ENCODE measurements around the gene PTCH1.

PTCH1 gene

GRCh38 chr9:95440447-95440846 is 76.3 kb downstream of the PTCH1 start:
- DNase-seq (ENCODE audit: low spot score): no peak

GRCh38 chr9:95438561-95439357 is 78.0 kb downstream of the PTCH1 start:
- DNase-seq (ENCODE audit: low spot score): no peak

GRCh38 chr9:95437559-95437958 is 79.2 kb downstream of the PTCH1 start:
- no peak for DNase-seq (ENCODE audit: low spot score)

GRCh38 chr9:95436416-95436815 is 80.4 kb downstream of the PTCH1 start:
- no peak for DNase-seq (ENCODE audit: low spot score)

- DNase-seq (ENCODE audit: low spot score): no peak
These were observed 81.6 kb downstream of the PTCH1 start for GRCh38 chr9:95435074-95435728.

- DNase-seq (ENCODE audit: low spot score): no peak
These were observed 82.4 kb downstream of the PTCH1 start for GRCh38 chr9:95434116-95435073.

- DNase-seq (ENCODE audit: low spot score): no peak
These were observed 83.5 kb downstream of the PTCH1 start for GRCh38 chr9:95433096-95433819.

- DNase-seq (ENCODE audit: low spot score): no peak
These were observed 85.5 kb downstream of the PTCH1 start for GRCh38 chr9:95431286-95431685.

- DNase-seq (ENCODE audit: low spot score): no peak
These were observed 86.7 kb downstream of the PTCH1 start for GRCh38 chr9:95429948-95430620.

- no peak for DNase-seq (ENCODE audit: low spot score)
These were observed 87.7 kb downstream of the PTCH1 start for GRCh38 chr9:95429096-95429495.

GRCh38 chr9:95425910-95426551 is 90.7 kb downstream of the PTCH1 start:
- no peak for DNase-seq (ENCODE audit: low spot score)

GRCh38 chr9:95422650-95423049 is 94.1 kb downstream of the PTCH1 start:
- no peak for DNase-seq (ENCODE audit: low spot score)

- no peak for DNase-seq (ENCODE audit: low spot score)
These were observed 96.3 kb downstream of the PTCH1 start for GRCh38 chr9:95420518-95420917.

- no peak for DNase-seq (ENCODE audit: low spot score)
These were observed 97.3 kb downstream of the PTCH1 start for GRCh38 chr9:95419444-95419843.

GRCh38 chr9:95415158-95415557 is 101.6 kb downstream of the PTCH1 start:
- no peak for DNase-seq (ENCODE audit: low spot score)

- no peak for DNase-seq (ENCODE audit: low spot score)
These were observed 103.0 kb downstream of the PTCH1 start for GRCh38 chr9:95413793-95414192.

GRCh38 chr9:95411054-95411892 is 105.5 kb downstream of the PTCH1 start:
- no peak for DNase-seq (ENCODE audit: low spot score)

GRCh38 chr9:95409650-95410426 is 106.9 kb downstream of the PTCH1 start:
- no peak for DNase-seq (ENCODE audit: low spot score)

GRCh38 chr9:95407524-95407923 is 109.2 kb downstream of the PTCH1 start:
- no peak for DNase-seq (ENCODE audit: low spot score)

All from germinal center (tissue), 1 donor.